Stimulated activated CD8-positive, alpha-beta memory T cell treated with anti-CD3 and anti-CD28 coated beads, Interleukin-2, amount 100 ng/mL, for 1 hour (primary cell): ENCODE data around the gene ALDH5A1.

Experiments
- DNase-seq, 2 donors: peaks; one replicate each; pipeline ENCODE4 v3.0.0-alpha.2; 2020; ENCODE audit warnings: low read depth in 2 of 2

ALDH5A1 gene

GRCh38 chr6:24524805-24525204, 30.0 kb downstream of the ALDH5A1 start:
- DNase-seq: no peak

- no peak for DNase-seq
Measured at GRCh38 chr6:24529985-24530384, 35.2 kb downstream of the ALDH5A1 start.

DNA sequence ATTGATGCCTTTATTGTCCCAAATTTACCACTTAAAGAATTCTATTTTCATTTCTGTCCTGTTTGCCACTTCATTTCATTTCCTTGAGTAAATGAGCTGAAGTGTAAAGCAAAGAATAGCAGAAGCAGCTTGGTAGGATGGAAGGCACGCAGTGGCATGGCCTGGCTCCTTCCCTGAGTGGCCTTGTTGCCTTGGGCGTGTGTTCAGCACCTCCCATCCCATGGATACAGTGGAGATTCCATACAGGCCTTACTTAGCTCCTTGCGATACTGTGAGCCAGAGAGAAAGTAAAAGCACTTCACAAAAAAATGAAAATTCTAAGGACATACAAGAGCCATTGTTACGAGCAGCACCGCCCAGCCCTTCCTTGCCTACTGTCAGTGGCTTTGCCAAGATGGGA, 39.6 kb downstream of the ALDH5A1 start:
- no peak for DNase-seq

DNA sequence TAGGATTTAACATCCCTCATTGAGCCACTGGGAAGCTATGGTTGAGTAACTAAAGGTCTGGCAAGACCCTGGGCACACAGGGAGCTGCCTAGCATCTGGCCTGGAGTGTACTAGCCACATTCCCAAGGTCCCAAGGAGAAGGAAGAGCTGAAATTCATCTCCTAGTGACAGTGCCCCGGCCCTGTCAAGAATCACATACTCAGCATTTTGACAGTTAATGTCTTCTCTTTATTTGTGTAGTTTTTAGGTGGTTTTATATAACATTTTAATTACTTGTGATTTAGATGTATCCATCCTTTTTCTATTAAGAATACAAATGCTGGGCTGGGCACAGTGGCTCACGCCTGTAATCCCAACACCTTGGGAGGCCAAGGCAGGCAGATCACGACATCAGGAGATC, 40.4 kb downstream of the ALDH5A1 start:
- DNase-seq: no peak

DNA sequence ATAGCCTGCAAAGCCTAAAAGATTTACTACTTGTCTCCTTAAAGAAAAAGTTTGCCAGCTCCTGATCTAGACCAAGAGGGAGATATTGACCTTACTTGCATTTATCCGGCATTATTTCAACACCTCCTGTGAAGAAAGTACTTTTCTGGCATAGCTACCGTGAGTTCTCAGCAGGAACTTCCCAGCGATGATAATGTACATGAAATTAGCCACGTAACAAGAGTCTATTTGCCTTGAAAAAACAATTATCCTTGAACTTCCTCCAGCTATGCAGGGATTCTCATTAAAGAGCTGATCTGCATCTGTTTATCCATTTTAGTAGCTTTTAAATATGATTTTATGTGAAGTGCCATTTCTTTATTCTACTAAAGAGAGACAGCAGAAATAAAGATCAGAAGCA, 41.7 kb downstream of the ALDH5A1 start:
- no peak for DNase-seq

GRCh38 chr6:24537082-24537699, 42.4 kb downstream of the ALDH5A1 start:
- DNase-seq: no peak

DNA sequence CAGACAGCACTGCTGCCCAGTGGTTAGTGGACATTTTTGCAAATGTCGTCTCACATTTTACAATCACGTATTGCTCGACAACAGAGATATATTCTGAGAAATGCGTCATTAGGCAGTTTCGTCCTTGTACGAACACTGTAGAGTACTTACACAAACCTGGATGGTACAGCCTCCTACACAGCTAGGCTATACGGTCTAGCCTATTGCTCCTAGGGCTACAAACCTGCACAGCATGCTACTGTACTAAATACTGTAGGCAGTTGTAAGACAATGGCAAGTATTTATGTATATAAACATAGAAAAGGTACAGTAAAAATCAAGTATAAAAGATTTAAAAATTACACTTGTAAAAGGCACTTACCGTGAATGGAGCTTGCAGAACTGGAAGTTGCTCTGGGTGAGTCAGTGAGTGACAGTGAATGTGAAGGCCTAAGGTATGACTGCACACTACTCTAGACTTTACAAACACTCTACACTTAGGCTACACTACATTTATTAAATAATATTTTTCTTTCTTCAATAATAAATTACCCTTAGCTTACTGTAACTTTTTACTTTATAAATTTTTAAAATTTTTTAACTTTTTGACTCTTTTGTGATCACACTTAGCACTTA, 43.1 kb downstream of the ALDH5A1 start:
- no peak for DNase-seq

- no peak for DNase-seq
Measured at GRCh38 chr6:24539416-24539815, 44.6 kb downstream of the ALDH5A1 start.

DNA sequence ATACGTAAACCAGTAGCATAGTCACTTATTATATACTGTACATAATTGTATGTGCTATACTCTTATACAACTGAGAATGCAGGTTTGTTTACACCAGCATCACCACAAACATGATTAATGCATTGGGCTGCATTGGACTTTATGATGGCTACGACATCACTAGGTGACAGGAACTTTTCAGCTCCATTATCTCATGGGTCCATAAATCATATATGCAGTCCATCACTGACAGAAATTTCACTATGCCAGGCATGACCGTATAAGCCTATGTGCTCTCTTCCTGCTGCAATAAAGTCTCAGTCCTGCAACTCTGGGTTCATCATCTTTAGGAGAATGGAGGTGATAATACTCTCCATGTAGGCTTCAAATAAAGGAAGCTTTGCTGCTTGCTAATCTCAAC, 45.4 kb downstream of the ALDH5A1 start:
- no peak for DNase-seq

GRCh38 chr6:24543683-24544082, 48.9 kb downstream of the ALDH5A1 start:
- DNase-seq: no peak

GRCh38 chr6:24545183-24545582, 50.4 kb downstream of the ALDH5A1 start:
- DNase-seq: no peak

DNA sequence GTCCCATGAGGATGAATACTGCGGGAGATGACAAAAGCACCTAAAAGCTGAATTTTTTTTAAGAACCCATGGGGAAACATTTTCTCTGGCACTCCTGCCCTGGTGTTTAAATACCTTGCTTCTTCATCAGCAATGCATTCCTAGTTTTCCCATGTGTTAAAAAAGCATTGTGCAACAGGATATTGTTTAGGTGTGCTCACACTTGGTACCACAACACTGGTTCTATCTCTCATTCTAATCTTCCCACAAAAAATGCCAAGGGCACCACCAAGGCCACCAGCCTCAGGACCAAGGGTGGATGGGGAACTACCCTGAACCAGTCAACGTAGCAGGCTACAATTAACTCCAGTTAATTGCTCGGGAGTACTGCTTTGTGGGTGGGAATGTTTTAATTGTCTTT, 50.9 kb downstream of the ALDH5A1 start:
- DNase-seq: no peak

DNA sequence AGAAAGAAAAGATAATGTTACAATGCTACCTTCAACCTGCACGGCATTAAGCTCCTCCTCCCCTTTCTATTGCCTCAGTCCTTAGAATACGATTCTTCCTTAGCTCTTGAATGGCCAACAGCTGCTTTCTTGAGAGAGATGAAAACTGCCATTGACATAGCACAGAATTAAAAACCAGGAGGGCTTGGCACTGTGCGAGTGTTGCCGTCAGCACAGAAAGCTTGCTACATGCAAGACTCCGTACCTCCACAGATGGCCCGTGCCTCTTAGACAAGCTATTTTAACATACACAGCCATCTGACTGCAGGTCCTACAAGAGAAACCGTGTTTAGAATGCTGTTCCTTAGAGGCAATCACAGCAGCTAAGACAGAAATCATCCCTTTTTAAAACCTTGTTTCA, 51.7 kb downstream of the ALDH5A1 start:
- no peak for DNase-seq

DNA sequence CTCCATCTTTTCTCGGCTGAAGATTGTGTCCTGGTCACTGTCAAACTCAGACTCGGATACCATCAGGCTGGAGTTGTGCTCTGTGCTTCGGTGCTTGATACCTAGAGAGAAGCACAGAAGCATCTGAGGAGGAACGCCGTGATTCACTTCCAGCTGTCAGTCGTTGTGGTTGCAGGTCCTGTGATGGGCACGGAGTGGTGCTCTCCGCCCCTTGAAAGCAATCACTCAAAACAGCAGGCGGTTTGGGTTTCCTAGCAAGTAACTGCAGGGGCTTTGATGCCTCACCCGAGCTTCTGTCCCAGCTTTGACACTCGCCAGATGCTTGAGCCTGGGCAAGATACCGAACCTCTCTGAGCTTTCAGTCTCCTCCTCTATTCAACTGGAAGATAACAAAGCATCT, 52.5 kb downstream of the ALDH5A1 start:
- DNase-seq: peak in 1 of 2 donors; percentile 4

DNA sequence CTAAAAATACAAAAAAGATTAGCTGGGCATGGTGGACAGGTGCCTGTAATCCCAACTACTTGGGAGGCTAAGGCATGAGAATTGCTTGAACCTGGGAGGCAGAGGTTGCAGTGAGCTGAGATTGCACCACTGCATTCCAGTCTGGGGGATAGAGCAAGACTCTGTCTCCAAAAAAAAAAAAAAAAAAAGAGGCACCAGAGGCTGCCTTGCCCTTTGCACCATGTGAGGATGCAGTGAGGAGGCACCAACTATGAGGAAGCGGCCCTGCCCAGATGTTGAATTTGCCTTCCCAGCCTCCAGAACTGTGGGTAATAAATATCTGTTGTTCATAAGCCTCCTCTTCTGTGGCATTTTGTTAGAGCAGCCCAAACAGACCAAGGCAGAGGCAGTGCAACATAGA, 54.4 kb downstream of the ALDH5A1 start:
- no peak for DNase-seq

- no peak for DNase-seq
Measured at GRCh38 chr6:24549674-24550353, 55.0 kb downstream of the ALDH5A1 start.

DNA sequence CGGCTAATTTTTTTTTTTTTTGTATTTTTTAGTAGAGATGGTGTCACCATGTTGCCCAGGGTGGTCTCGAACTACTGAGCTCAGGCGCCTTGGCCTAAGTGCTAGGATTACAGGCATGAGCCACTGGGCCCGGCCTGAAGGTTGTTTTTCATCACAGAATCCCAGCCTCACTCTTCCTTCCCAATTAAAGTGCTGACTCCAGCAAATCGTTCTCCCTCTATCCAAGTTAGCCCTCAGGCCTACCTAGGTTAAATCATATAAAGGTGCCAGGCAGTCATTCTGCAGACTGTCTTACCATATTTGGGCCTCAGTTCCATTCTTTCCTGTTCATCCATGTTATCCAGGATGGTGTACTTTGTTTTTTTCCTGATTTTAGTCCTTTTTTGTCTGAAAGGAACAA, 56.4 kb downstream of the ALDH5A1 start:
- no peak for DNase-seq

- no peak for DNase-seq
Measured at GRCh38 chr6:24554474-24554873, 59.7 kb downstream of the ALDH5A1 start.

GRCh38 chr6:24558516-24558915, 63.7 kb downstream of the ALDH5A1 start:
- DNase-seq: no peak

DNA sequence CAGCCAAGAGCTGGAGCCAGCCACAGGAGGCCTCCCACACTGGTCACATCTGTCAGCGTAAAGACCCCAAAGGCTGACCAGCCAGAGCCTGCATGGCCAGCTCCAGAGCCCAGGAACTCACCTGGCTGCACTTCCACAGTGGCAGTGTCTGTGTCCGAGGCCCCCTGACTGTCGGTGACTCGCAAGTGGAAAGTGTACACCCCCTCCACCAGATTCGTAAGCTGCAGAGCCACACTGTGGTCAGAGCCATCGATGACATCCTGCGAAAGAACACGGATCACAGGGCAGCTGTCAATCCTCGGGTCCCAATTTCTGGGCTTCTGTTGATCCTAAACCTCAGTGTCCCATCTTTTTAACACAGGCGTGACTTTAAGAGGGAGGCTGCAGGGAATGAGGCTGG, 69.3 kb downstream of the ALDH5A1 start:
- DNase-seq: no peak

- DNase-seq: no peak
Measured at GRCh38 chr6:24565196-24565595, 70.4 kb downstream of the ALDH5A1 start.

DNA sequence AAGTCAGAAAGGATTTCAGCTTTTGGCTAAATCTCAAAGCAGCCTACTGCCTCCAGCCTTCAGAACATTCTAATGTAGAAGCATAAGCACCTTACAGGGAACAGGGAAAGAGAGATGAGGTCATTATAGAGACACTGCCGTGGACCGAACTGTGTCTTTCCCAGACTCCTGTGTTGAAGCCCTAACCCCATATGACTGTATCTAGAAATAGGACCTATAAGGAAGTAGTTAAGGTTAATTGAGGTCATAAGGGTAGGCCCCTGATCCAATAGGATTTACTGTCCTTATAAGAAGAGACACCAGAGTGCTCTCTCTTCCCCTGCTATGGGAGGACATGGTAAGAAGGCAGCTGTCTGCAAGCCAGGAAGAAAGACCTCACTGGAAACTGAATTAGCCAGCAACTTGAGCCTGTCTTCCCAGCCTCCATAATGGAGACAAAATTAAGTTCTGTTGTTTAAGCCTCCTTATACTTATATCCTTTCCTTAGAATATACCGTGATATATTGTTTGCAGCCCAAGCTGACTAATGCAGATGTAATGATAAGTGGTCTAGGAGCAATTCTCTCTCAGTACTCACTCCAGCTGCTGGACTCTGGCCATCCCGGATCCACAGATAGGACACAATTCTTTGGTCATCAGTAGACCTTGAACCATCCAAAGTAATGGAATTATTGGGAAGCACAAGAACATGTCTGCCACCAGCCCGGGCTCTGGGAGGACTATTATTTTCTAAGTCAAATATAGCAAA, 71.4 kb downstream of the ALDH5A1 start:
- no peak for DNase-seq

- DNase-seq: no peak
Measured at GRCh38 chr6:24568683-24569082, 73.9 kb downstream of the ALDH5A1 start.
